AG04450 (cell line): ENCODE measurements around the gene EML6. TPM values are rescaled to one million over a fixed set of nuclear protein-coding genes. Genes with fewer than 3 reads are reported as not detected.

Experiments
- CTCF ChIA-PET: fragments of 300-600, 350-600 bp; formaldehyde crosslinking; extraction: SDS; loops from one replicate; lab custom pipeline; 2022; ENCODE audit warnings: antibody characterized with exemption, inconsistent platforms; lab: Charles Lee
- POLR2A ChIA-PET: fragments of 350-600 bp; formaldehyde crosslinking; extraction: SDS; loops from one replicate; lab custom pipeline; 2021; ENCODE audit warnings: antibody characterized with exemption, inconsistent platforms; lab: Yijun Ruan, JAX
- DNase-seq: peaks from one replicate; pipeline ENCODE4 v3.0.0-alpha.2; 2011; ENCODE audit warnings: low read depth, low spot score
- H3K27ac ChIP-seq: one replicate; pipeline ENCODE4 v1.5.1; 2012; ENCODE audit warnings: low read depth, low read length, control low read depth
- H3K27me3 ChIP-seq: one replicate; pipeline ENCODE4 v1.6.0; 2012; ENCODE audit warnings: low read length; ENCODE audit not compliant: control insufficient read depth, insufficient read depth
- H3K4me3 ChIP-seq: 2 replicates; pipeline ENCODE4 v1.5.1; 2011; ENCODE audit warnings: mild to moderate bottlenecking, low read depth, low read length, control low read depth
- H3K9me3 ChIP-seq: 2 replicates; pipeline ENCODE4 v1.5.1; 2012; ENCODE audit warnings: low read length; ENCODE audit not compliant: control insufficient read depth, insufficient read depth
- polyA plus RNA-seq: library from polyadenylated mRNA; depleted of rRNA; stranded (reverse); fragments of >200 nt; gene quantifications from 2 replicates; pipeline ENCODE4 v1.2.3, GENCODE V29; 2011
- TF ChIP-seq, protein P1 (sequence below): IDR thresholded peaks from 2 replicates; pipeline ENCODE4 v1.5.1; 2011; ENCODE audit warnings: low read depth, low read length, control low read depth, inconsistent platforms

EML6 gene
- polyA plus RNA-seq, 1 experiment: 0.30 TPM

DNA sequence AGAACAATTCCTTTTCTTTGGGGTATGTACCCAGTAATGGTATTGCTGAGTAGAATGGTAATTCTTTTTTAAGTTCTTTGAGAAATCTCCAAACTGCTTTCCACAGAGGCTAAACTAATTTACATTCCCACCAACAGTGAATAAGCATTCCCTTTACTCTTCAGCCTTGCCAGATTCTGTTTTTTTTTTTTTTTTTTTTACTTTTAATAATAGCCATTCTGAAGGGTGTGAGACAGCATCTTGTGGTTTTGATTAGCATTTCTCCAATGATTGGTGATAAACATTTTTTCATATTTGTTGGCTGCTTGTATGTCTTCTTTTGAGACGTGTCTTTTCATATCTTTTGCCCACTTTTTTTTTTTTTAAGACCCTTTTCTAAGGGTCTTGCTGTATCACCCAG is 189.4 kb downstream of the EML6 start:
- no peaks in the 10 kb centered on the region; the same call in 1 of the 2 replicates for H3K9me3 ChIP-seq
- TF ChIP-seq, protein P1, sequence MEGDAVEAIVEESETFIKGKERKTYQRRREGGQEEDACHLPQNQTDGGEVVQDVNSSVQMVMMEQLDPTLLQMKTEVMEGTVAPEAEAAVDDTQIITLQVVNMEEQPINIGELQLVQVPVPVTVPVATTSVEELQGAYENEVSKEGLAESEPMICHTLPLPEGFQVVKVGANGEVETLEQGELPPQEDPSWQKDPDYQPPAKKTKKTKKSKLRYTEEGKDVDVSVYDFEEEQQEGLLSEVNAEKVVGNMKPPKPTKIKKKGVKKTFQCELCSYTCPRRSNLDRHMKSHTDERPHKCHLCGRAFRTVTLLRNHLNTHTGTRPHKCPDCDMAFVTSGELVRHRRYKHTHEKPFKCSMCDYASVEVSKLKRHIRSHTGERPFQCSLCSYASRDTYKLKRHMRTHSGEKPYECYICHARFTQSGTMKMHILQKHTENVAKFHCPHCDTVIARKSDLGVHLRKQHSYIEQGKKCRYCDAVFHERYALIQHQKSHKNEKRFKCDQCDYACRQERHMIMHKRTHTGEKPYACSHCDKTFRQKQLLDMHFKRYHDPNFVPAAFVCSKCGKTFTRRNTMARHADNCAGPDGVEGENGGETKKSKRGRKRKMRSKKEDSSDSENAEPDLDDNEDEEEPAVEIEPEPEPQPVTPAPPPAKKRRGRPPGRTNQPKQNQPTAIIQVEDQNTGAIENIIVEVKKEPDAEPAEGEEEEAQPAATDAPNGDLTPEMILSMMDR: no peak
- no peak overlapping the region for H3K27ac ChIP-seq
- H3K27me3 ChIP-seq: no peaks in the 10 kb centered on the region
- ChIA-PET CTCF (no interaction called here), POLR2A (no interaction called here)
- no peak overlapping the region for H3K4me3 ChIP-seq
- no peak for DNase-seq

DNA sequence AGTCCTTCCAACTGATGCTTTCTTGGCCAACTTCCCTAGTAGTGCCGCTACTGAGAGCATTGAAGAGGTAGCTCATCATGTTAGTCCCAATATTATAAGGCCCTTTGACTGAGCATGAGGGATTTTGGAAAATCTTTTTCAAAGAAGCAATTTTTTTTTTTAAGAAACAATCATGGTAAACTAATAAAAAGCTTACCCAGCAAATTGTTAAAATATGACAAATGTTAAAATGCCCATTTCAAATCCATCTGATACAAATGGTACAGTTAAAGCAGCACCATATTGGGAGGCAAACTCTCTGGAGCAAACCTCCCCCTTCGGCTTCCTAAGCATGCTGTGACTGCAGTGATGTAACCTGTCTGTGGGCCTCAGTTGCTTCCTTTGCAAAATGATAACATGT is 191.2 kb downstream of the EML6 start:
- no peaks in the 10 kb centered on the region; the same call in 1 of the 2 replicates for H3K9me3 ChIP-seq
- no peak for DNase-seq
- POLR2A ChIA-PET: no interaction called here
- CTCF ChIA-PET: interaction anchor here (1.7 kb wide), 1 partner anchor 15 kb away, joined by 5 read pairs; no protein-coding TSS in a partner anchor
- H3K27ac ChIP-seq: no peak overlapping the region
- H3K27me3 ChIP-seq: no peaks in the 10 kb centered on the region
- H3K4me3 ChIP-seq: no peak overlapping the region
- TF ChIP-seq, protein P1: no peak

DNA sequence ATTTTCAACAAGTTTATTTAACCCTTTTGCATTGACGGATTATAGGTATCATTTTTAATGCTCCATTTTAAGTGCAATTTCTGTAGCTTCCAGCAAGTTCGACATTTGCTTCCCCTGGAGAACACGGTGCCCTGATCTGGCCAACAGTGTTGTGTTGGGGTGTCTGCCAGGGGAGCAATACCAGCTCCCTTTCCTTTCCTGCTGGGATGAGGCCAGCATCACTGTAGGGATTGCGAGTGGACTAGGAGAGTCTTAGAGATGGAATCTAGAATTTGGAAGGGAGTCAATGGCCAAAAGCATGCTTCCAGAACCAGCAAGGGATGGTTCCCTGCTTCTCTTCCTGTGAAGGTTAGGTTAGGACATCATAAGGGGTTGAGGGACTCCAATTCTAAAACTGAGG is 191.6 kb downstream of the EML6 start:
- H3K9me3 ChIP-seq: no peaks in the 10 kb centered on the region; the same call in 1 of the 2 replicates
- TF ChIP-seq, protein P1: no peak
- H3K27ac ChIP-seq: no peak overlapping the region
- no peaks in the 10 kb centered on the region for H3K27me3 ChIP-seq
- no peak overlapping the region for H3K4me3 ChIP-seq
- ChIA-PET CTCF (interaction anchor here (1.7 kb wide), 1 partner anchor 16 kb away, joined by 5 read pairs; no protein-coding TSS in a partner anchor), POLR2A (no interaction called here)
- no peak for DNase-seq

DNA sequence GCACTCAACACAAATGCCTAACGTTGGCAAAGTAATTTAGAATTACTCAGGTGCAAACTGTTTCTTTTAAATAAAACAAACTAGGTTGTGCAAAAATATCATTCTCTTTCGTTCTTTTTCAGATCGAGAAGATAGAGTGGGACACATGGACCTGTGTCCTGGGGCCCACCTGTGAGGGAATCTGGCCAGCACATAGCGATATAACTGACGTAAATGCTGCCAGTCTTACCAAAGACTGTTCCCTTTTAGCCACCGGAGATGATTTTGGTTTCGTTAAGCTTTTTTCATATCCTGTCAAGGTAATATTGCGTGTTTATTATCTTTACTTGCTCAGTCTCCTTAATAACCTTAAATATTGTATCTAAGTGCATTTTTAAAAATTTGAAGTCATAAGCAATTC is 193.2 kb downstream of the EML6 start:
- Histone ChIP-seq H3K27ac (no peak overlapping the region), H3K27me3 (no peaks in the 10 kb centered on the region), H3K4me3 (no peak overlapping the region), H3K9me3 (no peaks in the 10 kb centered on the region; the same call in 1 of the 2 replicates)
- no peak for DNase-seq
- ChIA-PET POLR2A (no interaction called here), CTCF (no interaction called here)
- TF ChIP-seq, protein P1: no peak

DNA sequence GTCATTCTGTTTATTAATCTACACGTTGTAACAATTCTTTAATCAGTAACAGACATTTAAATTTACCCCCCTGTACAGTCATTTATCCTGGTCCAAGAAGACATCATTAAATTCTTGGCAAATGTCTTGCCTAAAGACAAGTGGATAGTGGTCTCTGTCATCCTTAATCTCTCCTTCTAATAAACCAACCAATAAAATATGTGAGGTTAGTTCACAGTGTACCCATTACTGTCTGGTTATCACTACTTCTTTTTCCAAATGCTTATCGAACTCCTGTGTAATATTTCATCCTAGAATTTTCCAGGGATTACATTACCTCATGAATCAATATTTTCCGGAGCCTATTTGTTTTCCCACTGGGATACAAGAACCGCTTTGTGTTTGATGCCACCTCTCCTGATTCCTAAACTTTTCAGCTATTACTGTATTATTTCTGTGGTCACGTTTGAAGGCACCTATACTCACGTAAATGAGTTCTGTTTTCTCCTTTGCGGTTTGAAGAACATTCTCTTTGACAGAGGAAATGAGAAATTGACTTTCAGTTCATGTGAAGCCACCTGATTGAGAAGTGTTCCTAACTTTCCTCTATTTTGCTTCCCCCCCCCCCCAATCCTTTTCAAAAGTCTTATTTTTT is 195.3 kb downstream of the EML6 start:
- H3K27ac ChIP-seq: no peak overlapping the region
- TF ChIP-seq, protein P1: no peak
- no peak overlapping the region for H3K4me3 ChIP-seq
- H3K27me3 ChIP-seq: no peaks in the 10 kb centered on the region
- CTCF ChIA-PET: no interaction called here
- no peak for DNase-seq
- POLR2A ChIA-PET: no interaction called here
- H3K9me3 ChIP-seq: no peaks in the 10 kb centered on the region; the same call in 1 of the 2 replicates
